Ammon's horn (tissue), 1 donor: ENCODE data around the gene CIRBP.

Source experiments
- DNase-seq: peaks from one replicate; pipeline ENCODE4 v3.0.0-alpha.2; 2016; ENCODE audit warnings: low spot score

CIRBP gene

GRCh38 chr19:1230783-1231489 is 38.2 kb upstream of the CIRBP start:
- DNase-seq: no peak

- no peak for DNase-seq
These were observed 37.1 kb upstream of the CIRBP start for GRCh38 chr19:1231729-1232637.

- no peak for DNase-seq
These were observed 36.5 kb upstream of the CIRBP start for GRCh38 chr19:1232652-1233072.

GRCh38 chr19:1233115-1233667 is 35.9 kb upstream of the CIRBP start:
- DNase-seq: no peak

GRCh38 chr19:1234051-1234954 is 34.8 kb upstream of the CIRBP start:
- no peak for DNase-seq

- no peak for DNase-seq
These were observed 34.2 kb upstream of the CIRBP start for GRCh38 chr19:1234955-1235380.

DNA sequence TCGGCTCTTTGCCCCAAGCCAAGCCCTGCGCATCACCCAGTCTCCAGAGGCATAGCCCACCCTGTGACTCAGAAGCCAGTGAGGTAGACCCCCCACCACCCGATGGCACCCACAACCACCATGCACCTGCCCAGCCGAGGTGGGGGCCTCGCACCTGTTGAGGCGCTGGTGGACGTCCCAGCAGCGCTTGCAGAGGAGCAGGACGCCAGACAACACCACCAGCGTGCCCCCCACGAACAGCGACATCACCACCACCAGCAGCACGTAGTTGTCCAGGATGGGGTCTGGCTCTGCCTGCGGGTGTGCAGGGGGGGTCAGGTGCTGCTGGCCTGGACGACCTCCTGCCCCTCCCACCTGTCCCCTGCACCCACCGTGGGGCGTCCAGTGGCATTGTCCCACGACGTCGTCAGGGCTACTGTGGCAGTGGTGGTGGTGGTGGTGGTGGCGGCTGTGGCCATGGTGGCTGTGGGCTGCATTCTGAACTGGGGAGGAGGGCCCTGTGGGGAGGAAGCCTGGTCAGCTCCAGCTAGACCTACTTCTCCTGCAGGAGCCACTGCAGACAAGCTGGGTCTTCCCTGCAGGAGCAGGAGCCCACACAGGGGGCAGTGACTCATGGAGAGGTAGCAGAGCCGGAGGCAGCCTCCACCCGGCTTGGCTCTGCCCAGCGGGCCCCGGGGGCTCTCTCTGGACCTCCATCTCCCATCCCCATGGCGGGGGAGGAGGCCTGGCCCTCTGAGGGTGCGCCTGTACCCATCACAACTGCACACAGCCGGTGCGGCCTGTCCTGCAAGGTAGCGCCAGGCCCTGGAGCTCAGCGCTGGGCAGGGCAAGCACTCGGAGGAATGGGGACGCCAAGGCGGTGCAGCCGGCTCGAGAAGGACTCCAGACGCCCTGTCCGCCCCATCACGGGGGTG is 33.2 kb upstream of the CIRBP start:
- no peak for DNase-seq

DNA sequence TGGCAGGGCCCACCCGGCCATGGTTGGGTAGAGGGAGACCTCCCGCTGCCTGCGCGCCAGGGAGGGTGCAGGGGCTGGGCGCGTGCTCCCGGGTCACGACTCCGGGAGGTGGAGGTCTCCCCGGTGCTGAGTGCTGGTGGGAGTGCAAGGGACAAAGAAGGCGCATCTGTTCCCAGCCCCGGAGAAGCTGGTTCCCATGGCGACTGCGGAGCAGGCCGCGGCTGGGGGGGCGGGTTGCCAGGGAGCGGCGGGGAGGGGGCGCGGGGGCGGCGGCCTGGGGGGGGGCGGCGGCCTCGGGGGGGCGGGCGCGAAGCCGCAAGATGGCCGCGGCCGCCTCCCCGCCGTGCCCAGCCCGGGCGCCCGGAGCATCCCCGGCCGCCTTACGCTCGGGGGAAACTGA is 32.6 kb upstream of the CIRBP start:
- DNase-seq: no peak

DNA sequence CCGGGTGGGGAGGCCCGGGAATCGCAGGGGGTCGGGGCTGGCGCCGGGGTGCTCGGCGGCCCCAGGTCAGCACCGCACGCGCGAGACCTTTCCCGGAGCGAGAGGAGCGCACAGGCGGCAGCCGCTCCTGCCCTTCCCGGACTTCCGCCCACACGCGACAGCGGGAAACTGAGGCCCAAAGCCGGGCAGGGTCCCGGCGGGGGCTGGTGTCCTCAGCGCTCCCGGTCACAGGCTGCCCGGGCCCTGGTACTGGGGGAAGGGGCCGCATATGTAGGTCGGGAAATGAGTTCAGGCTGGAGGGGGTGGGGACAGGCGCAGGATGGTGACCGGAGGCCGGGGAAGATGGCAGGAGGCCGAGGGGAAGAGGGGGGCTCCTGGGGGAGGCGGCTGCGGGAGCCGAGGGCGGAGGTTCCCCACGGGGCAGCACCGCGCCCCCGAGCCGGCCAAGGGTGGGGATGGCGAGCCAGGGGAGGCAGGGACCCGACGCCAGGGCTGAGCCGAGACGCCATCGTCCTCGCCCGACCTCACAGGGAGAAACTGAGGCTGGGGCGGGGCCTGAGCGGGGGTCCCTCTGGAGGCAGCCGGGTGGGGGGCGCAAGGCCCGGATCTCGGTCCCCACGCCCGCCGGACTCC is 32.0 kb upstream of the CIRBP start:
- no peak for DNase-seq

DNA sequence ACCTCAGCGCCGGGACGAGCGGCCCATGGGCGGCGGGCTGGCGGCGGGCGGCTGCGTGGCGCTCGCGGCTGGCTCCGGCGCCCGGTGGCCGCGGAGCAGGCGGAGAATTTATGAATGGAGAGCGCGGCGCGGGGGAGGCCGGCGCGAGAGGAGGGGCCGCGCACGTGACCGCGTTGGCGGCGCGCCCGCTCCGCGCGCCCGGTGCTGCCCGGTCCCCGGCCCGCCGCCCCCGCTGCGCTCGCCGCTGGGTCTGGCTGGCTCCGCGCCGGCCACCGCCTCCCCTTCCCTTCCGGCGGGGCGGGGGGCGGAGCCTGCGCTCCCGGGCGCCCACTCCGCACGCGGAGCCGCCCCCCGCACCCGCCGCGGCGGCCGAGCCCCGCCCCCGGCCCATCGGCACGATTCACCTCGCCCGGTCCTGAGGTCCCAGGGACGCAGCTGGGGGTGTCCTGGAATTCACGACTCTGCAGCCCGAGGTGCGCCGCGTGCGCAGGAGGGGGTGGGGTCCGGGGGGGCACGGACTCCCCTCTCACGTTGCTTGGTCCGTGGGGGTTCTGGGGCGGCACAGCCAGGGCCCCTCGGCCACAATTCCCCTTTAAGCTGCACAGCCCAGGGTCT is 31.3 kb upstream of the CIRBP start, which contains the start of gene CBARP:
Gene CBARP (minus strand): TSS at position 252 of the 615 bp plus-strand sequence. CDS start 1,905 bp downstream, outside the sequence.
- DNase-seq: no peak

DNA sequence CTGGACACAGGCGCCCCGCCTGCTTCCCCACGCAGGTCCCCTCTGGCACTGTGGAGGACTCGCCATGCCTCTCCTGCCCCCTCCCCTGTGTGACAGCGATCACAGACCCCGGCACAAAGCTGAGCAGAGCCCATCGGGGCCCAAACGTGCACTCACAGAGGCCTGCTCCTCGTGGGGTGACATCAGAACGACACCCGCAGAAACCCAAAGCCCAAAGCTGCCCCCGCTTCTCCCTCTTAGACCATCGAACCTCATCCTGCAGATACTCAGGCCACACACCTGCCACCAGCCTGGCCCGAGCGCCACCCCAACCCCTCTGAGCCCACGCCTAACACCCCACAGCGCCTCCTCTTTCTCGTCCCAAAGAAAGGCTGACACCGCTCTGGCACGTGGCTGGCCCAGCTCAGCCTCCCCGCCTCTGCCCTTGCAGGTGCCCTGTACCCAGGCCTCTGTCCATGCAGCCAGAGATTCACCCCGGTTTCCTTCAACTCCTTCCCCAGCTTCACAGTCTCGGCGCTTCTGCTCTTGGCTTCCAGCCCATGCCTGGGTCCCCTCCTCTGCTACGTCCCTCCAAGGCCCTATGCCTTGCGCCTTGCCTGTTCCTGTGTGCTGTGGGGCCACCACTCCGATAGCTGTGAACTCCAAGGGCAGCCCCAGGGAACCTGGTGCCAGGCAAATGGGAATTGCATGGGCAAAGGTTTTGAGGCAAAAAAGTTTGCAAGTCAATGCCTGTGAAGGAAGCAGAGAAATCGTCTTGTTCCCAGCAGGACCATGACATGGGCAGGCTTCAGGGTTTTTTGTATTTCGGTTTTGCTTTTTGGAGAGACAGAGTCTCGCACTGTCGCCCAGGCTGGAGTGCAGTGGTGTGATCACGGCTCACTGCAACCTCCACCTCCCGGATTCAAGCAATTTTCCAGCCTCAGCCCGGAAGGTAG is 30.5 kb upstream of the CIRBP start:
- no peak for DNase-seq

GRCh38 chr19:1239420-1239795 is 29.7 kb upstream of the CIRBP start:
- no peak for DNase-seq

GRCh38 chr19:1239796-1240737 is 29.1 kb upstream of the CIRBP start:
- DNase-seq: peak; percentile 92

DNA sequence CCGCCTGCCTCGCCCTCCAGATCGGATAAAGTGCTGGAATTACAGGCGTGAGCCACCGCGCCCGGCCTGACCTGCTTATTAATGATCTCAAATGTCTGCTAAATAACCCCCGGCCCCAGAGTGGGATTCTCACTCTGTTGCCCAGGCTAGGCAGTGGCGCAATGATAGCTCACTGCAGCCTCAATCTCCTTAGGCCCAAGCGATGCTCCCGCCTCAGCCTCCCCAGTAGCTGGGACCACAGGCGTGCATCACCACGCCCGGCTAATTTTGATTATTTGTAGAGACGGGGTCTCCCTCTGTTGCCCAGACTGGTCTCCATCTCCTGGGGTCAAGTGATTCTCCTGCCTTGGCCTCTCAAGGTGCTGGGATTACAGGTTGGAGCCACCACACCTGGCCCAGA is 28.2 kb upstream of the CIRBP start:
- no peak for DNase-seq

DNA sequence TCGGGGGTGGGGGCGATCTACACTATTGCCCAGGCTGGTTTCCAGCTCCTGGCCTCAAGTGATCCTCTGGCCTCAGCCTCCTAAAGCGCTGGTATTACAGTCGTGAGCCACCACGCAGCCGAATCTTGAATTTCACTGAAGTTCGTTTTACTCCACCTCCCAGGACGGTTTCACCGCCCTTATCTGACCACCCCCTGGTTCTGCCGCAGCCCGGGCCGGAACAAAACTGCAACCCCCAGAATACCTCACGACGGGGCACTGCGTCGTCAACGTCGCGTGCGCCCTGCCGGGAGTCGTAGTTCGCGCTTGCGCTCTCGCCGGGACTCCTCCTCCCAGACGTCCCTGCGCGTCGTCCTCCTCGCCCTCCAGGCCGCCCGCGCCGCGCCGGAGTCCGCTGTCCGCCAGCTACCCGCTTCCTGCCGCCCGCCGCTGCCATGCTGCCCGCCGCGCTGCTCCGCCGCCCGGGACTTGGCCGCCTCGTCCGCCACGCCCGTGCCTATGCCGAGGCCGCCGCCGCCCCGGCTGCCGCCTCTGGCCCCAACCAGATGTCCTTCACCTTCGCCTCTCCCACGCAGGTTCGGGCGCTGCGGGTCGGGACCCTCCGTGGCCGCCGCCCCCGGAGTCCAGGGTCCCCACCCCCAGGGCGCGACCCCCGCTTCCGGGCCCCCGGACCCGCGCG is 27.6 kb upstream of the CIRBP start, which contains the start of gene ATP5F1D:
Gene ATP5F1D (plus strand): TSS at position 335 of the 679 bp plus-strand sequence. CDS start 100 bp downstream, at position 435.
- DNase-seq: peak; percentile 97
